K562 (cell line): Measurements from ENCODE around the gene KCND2. TPM values are rescaled to one million over a fixed set of nuclear protein-coding genes. Genes with fewer than 3 reads are reported as not detected.

Experiments used
- ATAC-seq: fragments of 200-7000 bp; cut with Tn5 transposase; 3 replicates; pipeline ENCODE4 v1.9.1; 2020; ENCODE audit warnings: moderate library complexity
- BruUV-seq: library from RNA; stranded (reverse); fragments of 400-500 nt; replicated peaks from 2 replicates; lab custom pipeline; 2021; lab: Mats Ljungman, UMichigan
- CTCF ChIA-PET: fragments of 300-600 bp; formaldehyde crosslinking; extraction: SDS; loops from one replicate; lab custom pipeline; 2021; ENCODE audit warnings: low intra/inter-chr PET ratio; lab: Yijun Ruan, JAX
- POLR2A ChIA-PET: fragments of 300-600, 350-650 bp; sonication (Branson Sonifier 250); formaldehyde crosslinking; extraction: SDS; loops from one replicate; lab custom pipeline; 2021; ENCODE audit warnings: antibody characterized with exemption, inconsistent platforms; lab: Yijun Ruan, JAX
- DNase-seq, 4 experiments: peaks; one replicate each; pipeline versions ENCODE4 v3.0.0 to v3.0.0-alpha.2; 2011 to 2018; ENCODE audit warnings: low spot score in 3 of 4, mixed read lengths in 3 of 4; ENCODE audit errors: extremely low read depth in 1 of 4
- FAIRE-seq: peaks from 2 replicates; lab custom pipeline; 2011; peaks lifted over from hg19 to GRCh38; lab: Jason Lieb, UNC
- H2AFZ ChIP-seq: 2 replicates; pipeline ENCODE4 v1.6.0; 2011; ENCODE audit warnings: low read depth, low read length, control low read depth, inconsistent platforms
- H3K27ac ChIP-seq: fragments of 200-600 bp; 3 replicates; pipeline ENCODE4 v1.8.0; 2011; ENCODE audit warnings: low read depth, mild to moderate bottlenecking, control low read depth, inconsistent platforms, low read length, moderate library complexity, mixed read lengths; ENCODE audit errors: extremely low read depth
- H3K27me3 ChIP-seq, 2 experiments: fragments of 300-600 bp in 1 of 2; 2 replicates in 1 of 2; 3 replicates in 1 of 2; pipeline versions ENCODE4 v1.6.0 to v1.8.0; 2011; ENCODE audit warnings: inconsistent platforms in 2 of 2, low read length in 2 of 2, mild to moderate bottlenecking in 1 of 2, mixed read lengths in 1 of 2, moderate library complexity in 1 of 2; ENCODE audit not compliant: control insufficient read depth in 2 of 2, insufficient read depth in 2 of 2
- H3K36me3 ChIP-seq: fragments of 300-600 bp; 3 replicates; pipeline ENCODE4 v1.8.0; 2011; ENCODE audit warnings: mild to moderate bottlenecking, low read length, inconsistent platforms; ENCODE audit not compliant: control insufficient read depth, insufficient read depth
- H3K4me1 ChIP-seq, 2 experiments: fragments of 200-600 bp in 1 of 2; replicated peaks in 1 of 2; 2 replicates in 1 of 2; 3 replicates in 1 of 2; pipeline versions ENCODE4 v1.5.1 to v1.8.0; 2011; ENCODE audit warnings: inconsistent platforms in 2 of 2, low read length in 2 of 2, mild to moderate bottlenecking in 1 of 2, mixed read lengths in 1 of 2, moderate library complexity in 1 of 2; ENCODE audit not compliant: control insufficient read depth in 2 of 2, insufficient read depth in 2 of 2
- H3K4me2 ChIP-seq: 2 replicates; pipeline ENCODE4 v1.6.1; 2011; ENCODE audit warnings: low read length, control low read depth, inconsistent platforms, mixed read lengths; ENCODE audit not compliant: insufficient read depth
- H3K4me3 ChIP-seq: fragments of 200-600 bp; sonication (generic), shearing (Covaris generic); 2 replicates; pipeline ENCODE4 v1.5.1; 2016; ENCODE audit warnings: control low read depth, inconsistent platforms
- H3K79me2 ChIP-seq: fragments of 200-600 bp; 3 replicates; pipeline ENCODE4 v1.8.0; 2011; ENCODE audit warnings: low read length, inconsistent platforms; ENCODE audit not compliant: control insufficient read depth, insufficient read depth
- H3K9ac ChIP-seq, 2 experiments: 2 replicates each; pipeline versions ENCODE4 v1.6.0 to v1.6.1; 2011; ENCODE audit warnings: low read depth in 2 of 2, low read length in 2 of 2, control low read depth in 1 of 2, inconsistent platforms in 1 of 2, mild to moderate bottlenecking in 1 of 2, mixed read lengths in 1 of 2; ENCODE audit not compliant: insufficient read depth in 1 of 2
- H3K9me1 ChIP-seq: one replicate; pipeline ENCODE4 v1.6.0; 2011; ENCODE audit warnings: inconsistent platforms, mild to moderate bottlenecking, low read length, moderate library complexity; ENCODE audit not compliant: control insufficient read depth, insufficient read depth
- H3K9me3 ChIP-seq: replicated peaks from 2 replicates; pipeline ENCODE4 v1.5.1; 2011; ENCODE audit warnings: low read depth, low read length, inconsistent platforms; ENCODE audit not compliant: control insufficient read depth, insufficient read depth
- H4K20me1 ChIP-seq: replicated peaks from 2 replicates; pipeline ENCODE4 v1.6.1; 2011; ENCODE audit warnings: low read length, inconsistent platforms, mixed read lengths; ENCODE audit not compliant: control insufficient read depth, insufficient read depth
- ATF4 ChIP-seq: fragments of 450-650 bp; formaldehyde crosslinking; IDR thresholded peaks from 2 replicates; pipeline ENCODE4 v1.4.0; 2022; ENCODE audit warnings: mild to moderate bottlenecking, moderate library complexity
- BHLHE40 ChIP-seq: IDR thresholded peaks from 2 replicates; pipeline ENCODE4 v1.6.1; 2011; ENCODE audit warnings: low read length, improper control_type of control experiment
- C11orf30 ChIP-seq: fragments of 450-650 bp; IDR thresholded peaks from 2 replicates; pipeline ENCODE4 v1.6.1; 2016; ENCODE audit warnings: low read depth, mild to moderate bottlenecking
- DMBX1 ChIP-seq: fragments of 250-450 bp; sonication (Bioruptor Pico); IDR thresholded peaks from 2 replicates; pipeline ENCODE4 v1.8.0; 2022; ENCODE audit warnings: inconsistent platforms, mild to moderate bottlenecking, moderate library complexity, borderline replicate concordance
- ETV5 ChIP-seq: sonication (generic); formaldehyde crosslinking; IDR thresholded peaks from 2 replicates; pipeline ENCODE4 v1.4.0; 2020; ENCODE audit warnings: low read depth, mild to moderate bottlenecking, missing genetic modification reagents
- GABPB1 ChIP-seq: sonication (generic); formaldehyde crosslinking; IDR thresholded peaks from 2 replicates; pipeline ENCODE4 v1.8.0; 2022; ENCODE audit warnings: mild to moderate bottlenecking, missing genetic modification reagents
- IRF1 ChIP-seq: sonication (generic); formaldehyde crosslinking; IDR thresholded peaks from 2 replicates; pipeline ENCODE4 v1.8.0; 2022; ENCODE audit warnings: missing genetic modification reagents, mild to moderate bottlenecking, borderline replicate concordance
- JUN ChIP-seq, 2 experiments: sonication (generic) in 1 of 2; formaldehyde crosslinking in 1 of 2; IDR thresholded peaks; 2 replicates each; pipeline versions ENCODE4 v1.6.1 to v1.8.0; 2012 to 2022; ENCODE audit warnings: borderline replicate concordance in 2 of 2, mild to moderate bottlenecking in 2 of 2, improper control_type of control experiment in 1 of 2, low read depth in 1 of 2, low read length in 1 of 2, missing genetic modification reagents in 1 of 2
- KAT7 ChIP-seq: sonication (generic); formaldehyde crosslinking; IDR thresholded peaks from 2 replicates; pipeline ENCODE4 v1.8.0; 2022; ENCODE audit warnings: missing genetic modification reagents, mild to moderate bottlenecking, borderline replicate concordance
- MLLT1 ChIP-seq, 2 experiments: fragments of 450-650 bp; IDR thresholded peaks; 2 replicates each; pipeline ENCODE4 v1.6.1; 2016
- MYNN ChIP-seq, 2 experiments: sonication (generic); formaldehyde crosslinking in 1 of 2; IDR thresholded peaks; 2 replicates each; pipeline versions ENCODE4 v1.5.0 to v1.6.1; 2016 to 2020; ENCODE audit warnings: antibody characterized with exemption in 1 of 2, missing genetic modification reagents in 1 of 2
- PCBP1 ChIP-seq: fragments of 200-400 bp; formaldehyde crosslinking; IDR thresholded peaks from 2 replicates; pipeline ENCODE4 v1.6.1; 2018; ENCODE audit warnings: mild to moderate bottlenecking, low read depth, low read length; ENCODE audit not compliant: poor library complexity, severe bottlenecking
- RNF2 ChIP-seq: sonication (generic); IDR thresholded peaks from 2 replicates; pipeline ENCODE4 v1.6.1; 2016
- SIRT6 ChIP-seq: IDR thresholded peaks from one replicate; pipeline ENCODE4 v1.6.1; 2012; ENCODE audit warnings: low read depth, mild to moderate bottlenecking, control low read depth, inconsistent platforms, low read length, moderate library complexity
- THRA ChIP-seq: fragments of 450-650 bp; IDR thresholded peaks from 2 replicates; pipeline ENCODE4 v1.6.1; 2017; ENCODE audit warnings: mild to moderate bottlenecking, moderate library complexity
- TRIM24 ChIP-seq, 2 experiments: fragments of 450-650 bp; IDR thresholded peaks; 2 replicates each; pipeline ENCODE4 v1.6.1; 2016
- ZNF311 ChIP-seq: fragments of 250-450 bp; sonication (Bioruptor Pico); IDR thresholded peaks from 2 replicates; pipeline ENCODE4 v1.4.0; 2020; ENCODE audit warnings: mild to moderate bottlenecking, moderate library complexity
- ZNF778 ChIP-seq: fragments of 450-650 bp; formaldehyde crosslinking; IDR thresholded peaks from 2 replicates; pipeline ENCODE4 v1.4.0; 2020; ENCODE audit warnings: mild to moderate bottlenecking, moderate library complexity
- WGBS: fragments of 100-300 bp; shearing (Covaris generic); methylation state at CpG from one replicate; pipeline ENCODE4 v1.1.6; 2016; ENCODE audit warnings: low coverage, mixed read lengths; ENCODE audit not compliant: insufficient coverage; ENCODE audit errors: missing lambda C conversion rate; 5-methylcytosine and 5-hydroxymethylcytosine counted together
- in situ Hi-C: fragments of 300-500 bp; cut with MboI; formaldehyde crosslinking; loops from 4 replicates; pipeline ENCODE4 v1.15.0; 2018; ENCODE audit warnings: inconsistent platforms, mixed read lengths
- intact Hi-C: fragments of 100-400 bp; cut with micrococcal nuclease; formaldehyde crosslinking; loops from 2 replicates; pipeline ENCODE4 v1.14.2; 2022
- polyA plus RNA-seq, 8 experiments: library from polyadenylated mRNA; depleted of rRNA in 4 of 8; stranded (reverse) in 5 of 8; unstranded in 3 of 8; fragments of >200 nt; fragmentation: Nextera tagmentation in 2 of 8; fragmentation: Illumina TruSeq in 1 of 8; extraction: Ambion mirVana in 2 of 8; extraction: Trizol in 1 of 8; gene quantifications; 2 replicates each; pipeline versions ENCODE4 v1.2.1 to v1.2.3, GENCODE V29; 2011 to 2014; ENCODE audit warnings: inconsistent platforms in 1 of 8, missing spikeins in 1 of 8
- total RNA-seq, 7 experiments: library from RNA; depleted of rRNA in 6 of 7; stranded (reverse); fragments of >200 nt in 6 of 7; fragmentation: Illumina TruSeq in 2 of 7; extraction: Trizol in 2 of 7; gene quantifications; 2 replicates each; pipeline versions ENCODE4 v1.2.1 to v1.2.3, GENCODE V29; 2011 to 2021; ENCODE audit warnings: low replicate concordance in 1 of 7

Gene KCND2
- total and polyA plus RNA-seq, 9 of the 15 experiments (the other 6 are each of a cell fraction or from before 2014, with no cell fraction given), result 0.03 to 0.12 TPM; not detected in 7

GRCh38 chr7:120550494-120551048, 277.6 kb downstream of the KCND2 start (continued):
- TF ChIP-seq RNF2 (no peak), PCBP1 (no peak), MLLT1 (IDR thresholded peaks at IDR 0.05) (no peak), GABPB1 (CRISPR knock-in tag) (no peak), DMBX1 (CRISPR knock-in tag) (no peak), ETV5 (CRISPR knock-in tag) (no peak)
- TF ChIP-seq, all 486 proteins: peak for 0

- H3K4me2 ChIP-seq, result no peak overlapping the region
- FAIRE-seq, result no peak
- no peaks in the 10 kb centered on the region for H3K9me1 ChIP-seq
- no peaks in the 10 kb centered on the region for H3K4me1 ChIP-seq
- H3K27ac ChIP-seq, result no peak overlapping the region
- CTCF ChIA-PET, result no interaction called here
- H3K9ac ChIP-seq, result no peak overlapping the region
- in situ Hi-C loops (no loop called here), intact Hi-C loops (no loop called here)
- H3K27me3 ChIP-seq, result no peaks in the 10 kb centered on the region
- no peak for DNase-seq
- ATAC-seq, result no peak
- POLR2A ChIA-PET, result no interaction called here
- no TSS peak for BruUV-seq
- H2AFZ ChIP-seq, result no peak overlapping the region
- WGBS, result 0% methylated on average over 1 of the region's 1 CpG
- H3K36me3 ChIP-seq, result no peaks in the 10 kb centered on the region
- H4K20me1 ChIP-seq, result no peaks in the 10 kb centered on the region
- H3K79me2 ChIP-seq, result no peaks in the 10 kb centered on the region
- H3K9me3 ChIP-seq, result no peaks in the 10 kb centered on the region
- no peak overlapping the region for H3K4me3 ChIP-seq
- TF ChIP-seq BHLHE40, result no peak
- no peak for TF ChIP-seq MYNN (IDR thresholded peaks at IDR 0.05)
- no peak for TF ChIP-seq MYNN (CRISPR knock-in tag; IDR thresholded peaks at IDR 0.05)
- TF ChIP-seq THRA, result no peak
- no peak for TF ChIP-seq ZNF311 (CRISPR knock-in tag)
- no peak for TF ChIP-seq SIRT6
- no peak for TF ChIP-seq ZNF778
- no peak for TF ChIP-seq IRF1
- no peak for TF ChIP-seq ATF4 (CRISPR knock-in tag)
- TF ChIP-seq TRIM24 (IDR thresholded peaks at IDR 0.05), result no peak
- TF ChIP-seq JUN (IDR thresholded peaks at IDR 0.05; ENCODE audit: borderline replicate concordance, low read depth, low read length), result no peak
- no peak for TF ChIP-seq JUN (CRISPR knock-in tag; IDR thresholded peaks at IDR 0.05; ENCODE audit: borderline replicate concordance)
- no peak for TF ChIP-seq C11orf30
- TF ChIP-seq KAT7, result no peak
Observed at GRCh38 chr7:120553491-120553890, 280.5 kb downstream of the KCND2 start.
